VCaP (cell line): ENCODE data around the gene FAM110D.

ENCODE experiments used
- H3K27ac ChIP-seq: fragments of 450-650 bp; 2 replicates; pipeline ENCODE4 v1.5.1; 2017
- TF ChIP-seq, protein P1 (sequence below): fragments of 450-650 bp; conservative IDR thresholded peaks from 2 replicates; pipeline ENCODE4 v1.5.1; 2017; ENCODE audit warnings: mild to moderate bottlenecking, moderate library complexity

Gene FAM110D

DNA sequence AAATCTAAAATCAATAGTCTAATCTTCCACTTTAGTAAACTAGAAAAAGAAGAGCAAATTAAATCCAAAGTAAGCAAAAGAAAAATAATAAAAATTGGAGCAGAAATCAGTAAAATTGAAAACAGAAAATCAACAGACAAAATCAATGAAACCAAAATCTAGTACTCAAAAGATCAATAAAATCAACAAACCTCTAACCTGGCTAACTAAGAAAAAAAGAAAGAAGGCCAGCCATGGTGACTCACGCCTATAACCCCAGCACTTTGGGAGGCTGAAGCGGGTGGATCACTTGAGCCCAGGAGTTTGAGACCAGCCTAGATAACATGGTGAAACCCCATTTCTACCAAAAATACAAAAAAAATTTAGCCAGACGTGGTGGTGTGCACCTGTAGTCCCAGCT is 24.4 kb upstream of the FAM110D start:
- TF ChIP-seq, protein P1, sequence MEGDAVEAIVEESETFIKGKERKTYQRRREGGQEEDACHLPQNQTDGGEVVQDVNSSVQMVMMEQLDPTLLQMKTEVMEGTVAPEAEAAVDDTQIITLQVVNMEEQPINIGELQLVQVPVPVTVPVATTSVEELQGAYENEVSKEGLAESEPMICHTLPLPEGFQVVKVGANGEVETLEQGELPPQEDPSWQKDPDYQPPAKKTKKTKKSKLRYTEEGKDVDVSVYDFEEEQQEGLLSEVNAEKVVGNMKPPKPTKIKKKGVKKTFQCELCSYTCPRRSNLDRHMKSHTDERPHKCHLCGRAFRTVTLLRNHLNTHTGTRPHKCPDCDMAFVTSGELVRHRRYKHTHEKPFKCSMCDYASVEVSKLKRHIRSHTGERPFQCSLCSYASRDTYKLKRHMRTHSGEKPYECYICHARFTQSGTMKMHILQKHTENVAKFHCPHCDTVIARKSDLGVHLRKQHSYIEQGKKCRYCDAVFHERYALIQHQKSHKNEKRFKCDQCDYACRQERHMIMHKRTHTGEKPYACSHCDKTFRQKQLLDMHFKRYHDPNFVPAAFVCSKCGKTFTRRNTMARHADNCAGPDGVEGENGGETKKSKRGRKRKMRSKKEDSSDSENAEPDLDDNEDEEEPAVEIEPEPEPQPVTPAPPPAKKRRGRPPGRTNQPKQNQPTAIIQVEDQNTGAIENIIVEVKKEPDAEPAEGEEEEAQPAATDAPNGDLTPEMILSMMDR, result no peak
- no peak overlapping the region for H3K27ac ChIP-seq

DNA sequence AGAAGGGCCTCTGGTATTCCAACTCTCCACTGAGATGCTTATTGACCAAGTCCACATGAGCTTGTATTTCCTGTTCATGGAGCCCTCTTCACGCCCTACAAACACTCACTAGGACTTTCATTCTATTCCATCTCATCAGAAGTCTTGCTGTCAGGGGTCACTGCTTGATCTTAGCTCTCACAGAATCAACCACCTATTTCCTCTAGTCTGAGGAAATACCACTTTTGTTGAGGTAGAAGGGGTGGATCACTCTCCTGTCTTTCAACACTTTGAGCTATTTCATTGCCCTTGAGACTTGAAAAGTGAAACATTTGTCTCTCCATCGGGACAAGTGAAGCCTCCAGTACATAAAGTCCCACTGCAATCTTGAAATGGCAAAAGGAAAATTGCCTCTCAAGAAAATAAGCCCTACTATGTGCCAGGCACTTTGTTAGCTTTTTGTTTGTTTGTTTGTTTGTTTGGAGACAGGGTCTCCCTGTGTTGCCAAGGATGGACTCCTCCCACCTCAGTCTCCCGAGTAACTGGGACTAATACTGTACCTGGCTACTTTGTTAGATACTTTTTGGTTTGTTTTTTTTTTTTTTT is 19.8 kb upstream of the FAM110D start:
- TF ChIP-seq, protein P1, result no peak
- no peak overlapping the region for H3K27ac ChIP-seq

DNA sequence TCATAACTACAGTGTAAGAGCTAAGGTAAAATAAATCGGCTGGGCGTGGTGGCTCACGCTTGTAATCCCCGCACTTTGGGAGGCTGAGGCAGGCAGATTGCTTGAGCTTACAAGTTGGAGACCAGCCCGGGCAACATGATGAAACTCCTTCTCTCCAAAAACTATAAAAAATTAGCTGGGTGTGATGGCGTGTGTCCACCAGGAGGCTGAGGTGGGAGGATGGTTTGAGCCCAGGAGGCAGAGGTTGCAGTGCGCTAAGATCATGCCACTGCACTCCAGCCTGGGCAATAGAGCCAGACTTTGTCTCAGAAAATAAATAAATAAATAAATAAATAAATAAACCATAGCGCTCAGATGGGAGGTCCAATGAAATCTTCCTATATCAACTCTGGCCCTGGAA is 16.7 kb upstream of the FAM110D start:
- TF ChIP-seq, protein P1, result no peak
- H3K27ac ChIP-seq, result no peak overlapping the region

DNA sequence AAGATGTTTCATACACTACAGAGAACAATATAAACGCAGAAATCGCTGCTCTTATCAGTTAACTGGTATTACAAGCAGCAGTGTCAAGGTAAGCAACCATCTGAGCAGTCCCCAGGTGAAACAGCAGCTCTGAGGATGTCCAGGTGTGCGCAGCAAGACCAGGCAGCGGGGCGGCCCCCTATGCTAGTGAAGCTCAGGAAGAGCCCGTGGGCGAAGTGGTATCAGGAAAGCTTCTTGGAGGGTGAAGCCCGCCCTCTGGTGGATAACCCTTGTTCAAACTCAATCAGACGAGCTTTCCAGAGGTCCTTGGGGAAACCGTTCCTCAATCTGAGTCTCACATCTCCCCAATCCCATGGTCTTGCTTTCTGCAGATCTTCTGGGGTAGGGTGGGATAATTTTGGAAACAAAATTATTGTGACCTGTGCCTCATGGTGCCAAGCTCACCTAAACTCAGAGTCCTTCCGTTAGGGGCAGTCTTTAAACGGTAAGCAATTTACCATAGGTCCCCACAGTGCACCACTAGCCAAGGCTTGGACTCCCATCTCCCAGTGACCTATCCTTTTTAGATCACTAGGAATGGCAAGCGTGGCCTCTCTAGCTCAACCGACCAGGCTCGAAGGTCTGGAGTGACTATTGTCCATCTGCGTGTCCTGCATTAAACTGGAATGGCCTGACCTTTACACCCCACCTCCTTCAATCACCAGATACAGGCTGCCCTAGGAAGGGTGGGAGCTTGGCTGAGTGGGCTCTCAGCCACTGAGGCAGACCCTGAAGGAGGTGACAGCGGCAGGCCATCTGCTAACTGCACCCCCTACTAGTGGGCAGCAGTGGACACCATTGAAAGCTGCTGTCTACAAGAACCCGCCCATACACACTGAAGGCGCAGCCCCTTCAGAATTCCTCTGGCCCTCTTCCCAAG is 13.6 kb upstream of the FAM110D start:
- no peak overlapping the region for H3K27ac ChIP-seq
- TF ChIP-seq, protein P1, result peak; percentile 86

DNA sequence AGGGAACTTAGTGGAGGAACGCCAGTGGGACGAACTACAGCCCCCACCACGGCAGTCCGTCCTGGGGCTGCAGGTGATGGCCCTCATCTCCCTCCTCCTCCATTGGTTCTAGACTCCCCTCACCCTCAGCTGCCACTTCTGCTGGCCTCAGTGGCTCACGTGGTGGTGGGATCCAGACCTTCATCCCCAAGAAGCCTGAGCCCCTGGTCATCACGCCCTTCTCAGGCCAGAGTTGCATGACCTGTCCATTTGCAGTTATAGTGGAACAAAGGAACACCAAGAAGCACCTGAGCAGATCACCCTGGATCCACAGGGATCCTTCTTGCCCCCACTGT is 13.0 kb upstream of the FAM110D start:
- H3K27ac ChIP-seq, result no peak overlapping the region
- TF ChIP-seq, protein P1, result no peak

DNA sequence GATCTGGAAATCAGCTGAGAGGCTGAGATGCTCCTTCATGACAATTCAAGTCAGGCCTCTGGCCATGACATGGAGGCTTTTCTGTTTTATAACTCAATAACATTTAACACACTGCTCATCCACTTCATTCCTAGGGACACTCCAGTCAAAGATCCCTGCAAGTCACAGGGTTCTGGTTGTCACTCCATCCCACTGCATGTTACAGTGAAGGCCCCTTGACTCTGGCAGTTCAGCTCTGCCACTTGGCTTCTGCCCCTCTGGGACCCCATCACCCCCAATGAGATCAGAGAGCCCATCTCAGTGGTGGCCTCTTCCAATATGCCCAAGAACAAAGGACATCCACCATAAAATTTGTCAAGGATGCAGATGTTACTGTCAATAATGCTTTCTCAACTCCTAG is 10.0 kb upstream of the FAM110D start:
- no peak overlapping the region for H3K27ac ChIP-seq

DNA sequence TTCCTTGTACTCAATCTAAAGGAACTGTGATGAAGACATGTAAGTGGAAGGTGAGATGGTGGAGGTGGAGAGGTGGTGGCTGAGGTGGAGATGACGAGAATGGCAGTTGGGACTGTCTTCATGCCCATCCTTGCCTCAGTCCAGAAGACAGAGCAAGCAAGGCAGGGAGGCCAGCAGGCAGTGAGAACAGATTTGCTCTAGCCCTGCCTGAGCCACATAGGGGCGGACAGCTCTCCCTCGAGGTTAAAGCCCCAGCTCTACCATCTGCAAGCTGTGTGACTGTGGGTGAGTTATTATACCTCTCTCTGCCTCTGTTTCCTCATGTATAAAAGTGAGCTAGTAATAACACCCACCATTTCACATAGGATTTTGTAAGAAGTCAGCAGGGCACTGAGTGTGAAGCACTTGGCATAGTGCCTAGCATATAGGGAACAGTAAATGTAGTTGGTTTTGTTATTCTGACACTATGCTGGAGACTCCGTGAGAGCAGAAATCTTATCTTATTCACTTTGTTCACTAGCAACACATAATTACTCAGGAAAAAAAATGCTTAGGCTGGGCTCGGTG is 4.8 kb upstream of the FAM110D start:
- H3K27ac ChIP-seq, result no peak overlapping the region

More for the DNA sequence above, 10.0 kb upstream of the FAM110D start:
- TF ChIP-seq, protein P1, result no peak

More for the DNA sequence above, 4.8 kb upstream of the FAM110D start:
- TF ChIP-seq, protein P1, result no peak
